ENCODE data around the gene MRI1. TPM values are rescaled to one million over a fixed set of nuclear protein-coding genes. Genes with fewer than 3 reads are reported as not detected.

The MRI1 gene
- total RNA-seq, 1 donor from 2014 or later, result 20.2 TPM

DNA sequence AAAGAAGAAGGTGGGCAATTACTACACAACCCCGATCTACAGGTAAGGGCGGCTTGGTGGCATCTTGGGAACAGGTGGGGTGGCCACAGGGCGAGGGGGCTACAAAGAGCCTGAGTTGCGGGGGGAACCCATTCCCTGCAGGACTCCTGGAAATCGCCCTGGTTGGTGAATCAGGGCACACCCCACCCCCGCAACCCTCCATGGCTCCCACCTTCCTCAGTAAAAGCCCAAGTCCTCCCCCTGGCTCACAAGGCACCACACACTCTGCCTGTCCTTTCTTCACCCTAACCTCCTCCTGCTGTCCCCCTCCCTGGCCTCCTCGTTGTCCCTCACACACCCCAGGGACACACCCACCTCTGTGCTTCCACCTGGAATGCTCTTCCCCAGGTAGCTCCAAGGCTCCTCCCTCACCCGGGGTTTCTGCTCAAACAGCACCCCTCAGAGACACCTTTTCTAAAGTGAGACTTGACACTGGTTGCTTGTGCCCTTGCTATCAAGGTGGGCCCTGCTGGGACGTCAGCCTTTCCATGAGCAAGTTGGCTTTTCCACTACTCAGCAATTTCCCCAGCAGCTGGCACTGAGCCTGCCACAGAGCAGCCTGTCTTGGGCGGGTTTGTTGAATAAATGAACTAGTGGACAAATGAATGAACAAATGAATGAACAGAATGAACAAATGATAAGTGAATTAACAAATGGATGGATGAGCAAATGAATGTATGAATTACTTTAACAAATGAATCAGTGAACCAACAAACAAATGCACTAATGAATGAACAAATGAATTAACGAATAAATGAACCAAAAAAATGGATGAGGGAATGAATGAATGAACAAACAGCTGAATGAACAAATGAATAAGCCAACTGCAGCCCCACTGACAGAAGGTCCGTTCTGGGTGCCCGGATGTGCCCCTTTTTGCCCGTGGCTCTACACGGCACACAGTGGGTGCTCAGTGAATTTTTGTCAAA is 6.2 kb upstream of the MRI1 start:
- Mint-ChIP-seq H3K27me3 (ENCODE audit: low read depth) (no peaks in the 10 kb centered on the region), H3K9me3 (ENCODE audit: low read depth) (no peaks in the 10 kb centered on the region), H3K27ac (ENCODE audit: unreplicated experiment) (no peak overlapping the region), H3K36me3 (ENCODE audit: low read depth) (peaks cover 29% of the 10 kb centered on the region), H3K4me3 (ENCODE audit: unreplicated experiment) (no peak overlapping the region), H3K4me1 (ENCODE audit: low read depth) (no peaks in the 10 kb centered on the region)
- no peak for TF ChIP-seq CTCF (IDR thresholded peaks at IDR 0.05)
- DNase-seq (ENCODE audit: low spot score), result no peak

- H3K4me1 Mint-ChIP-seq (ENCODE audit: low read depth), result peaks cover 4% of the 10 kb centered on the region
- no peak overlapping the region for H3K27ac Mint-ChIP-seq (ENCODE audit: unreplicated experiment)
- H3K9me3 Mint-ChIP-seq (ENCODE audit: low read depth), result no peaks in the 10 kb centered on the region
- peaks cover 29% of the 10 kb centered on the region for H3K36me3 Mint-ChIP-seq (ENCODE audit: low read depth)
- no peak for TF ChIP-seq CTCF (IDR thresholded peaks at IDR 0.05)
- no peak for DNase-seq (ENCODE audit: low spot score)
- no peaks in the 10 kb centered on the region for H3K27me3 Mint-ChIP-seq (ENCODE audit: low read depth)
- no peak overlapping the region for H3K4me3 Mint-ChIP-seq (ENCODE audit: unreplicated experiment)
Observed at GRCh38 chr19:13758795-13759194, 5.5 kb upstream of the MRI1 start.

DNA sequence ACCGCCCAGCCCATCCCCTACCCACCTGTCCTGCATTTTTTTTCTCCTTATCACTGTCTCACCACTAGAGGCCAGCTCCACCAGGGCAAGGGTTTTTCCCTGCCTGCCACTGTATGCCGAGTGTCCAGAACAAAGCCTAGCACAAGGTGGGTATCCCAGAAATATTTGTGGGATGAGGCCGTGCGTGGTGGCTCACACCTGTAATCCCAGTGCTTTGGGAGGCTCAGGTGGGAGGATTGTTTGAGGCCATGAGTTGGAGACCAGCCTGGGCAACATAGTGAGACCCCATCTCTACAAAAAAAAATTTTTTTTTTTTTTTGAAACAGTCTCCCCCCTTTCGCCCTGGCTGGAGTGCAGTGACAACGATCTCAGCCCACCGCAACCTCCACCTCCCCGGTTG is 2.9 kb upstream of the MRI1 start:
- peak; percentile 31 for TF ChIP-seq CTCF (IDR thresholded peaks at IDR 0.05)
- no peaks in the 10 kb centered on the region for H3K9me3 Mint-ChIP-seq (ENCODE audit: low read depth)
- DNase-seq (ENCODE audit: low spot score), result no peak
- no peaks in the 10 kb centered on the region for H3K27me3 Mint-ChIP-seq (ENCODE audit: low read depth)
- H3K36me3 Mint-ChIP-seq (ENCODE audit: low read depth), result peaks cover 21% of the 10 kb centered on the region
- H3K4me1 Mint-ChIP-seq (ENCODE audit: low read depth), result peaks cover 14% of the 10 kb centered on the region
- H3K4me3 Mint-ChIP-seq (ENCODE audit: unreplicated experiment), result no peak overlapping the region
- no peak overlapping the region for H3K27ac Mint-ChIP-seq (ENCODE audit: unreplicated experiment)

DNA sequence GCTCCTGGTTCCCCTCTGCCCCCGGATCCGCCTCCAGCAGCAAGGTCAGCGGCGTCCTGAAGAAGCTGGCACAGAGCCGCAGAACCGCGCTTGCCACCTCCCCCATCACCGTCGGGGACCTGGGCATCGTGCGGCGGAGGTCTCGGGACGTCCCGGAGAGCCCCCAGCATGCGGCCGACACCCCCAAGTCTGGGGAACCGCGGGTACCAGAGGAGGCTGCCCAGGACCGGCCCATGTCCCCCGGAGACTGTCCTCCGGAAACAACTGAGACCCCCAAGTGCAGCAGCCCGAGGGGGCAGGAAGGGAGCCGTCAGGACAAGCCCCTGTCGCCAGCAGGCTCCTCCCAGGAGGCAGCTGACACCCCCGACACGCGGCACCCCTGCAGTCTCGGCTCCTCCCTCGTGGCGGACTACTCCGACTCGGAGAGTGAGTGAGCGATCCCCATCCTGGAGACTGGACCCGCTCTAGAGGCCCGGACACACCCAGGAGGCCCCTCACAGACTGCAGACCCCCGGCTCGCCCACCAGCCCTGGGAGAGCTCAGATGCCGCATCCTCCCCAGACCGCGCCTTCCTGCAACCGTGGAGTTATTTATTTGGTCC is 1.6 kb upstream of the MRI1 start:
- H3K4me3 Mint-ChIP-seq (ENCODE audit: unreplicated experiment), result no peak overlapping the region
- H3K9me3 Mint-ChIP-seq (ENCODE audit: low read depth), result no peaks in the 10 kb centered on the region
- H3K4me1 Mint-ChIP-seq (ENCODE audit: low read depth), result peaks cover 14% of the 10 kb centered on the region
- peak; percentile 90 for DNase-seq (ENCODE audit: low spot score)
- H3K36me3 Mint-ChIP-seq (ENCODE audit: low read depth), result peaks cover 16% of the 10 kb centered on the region
- H3K27ac Mint-ChIP-seq (ENCODE audit: unreplicated experiment), result peak overlapping the region; percentile 8
- TF ChIP-seq CTCF (IDR thresholded peaks at IDR 0.05), result no peak
- H3K27me3 Mint-ChIP-seq (ENCODE audit: low read depth), result no peaks in the 10 kb centered on the region

GRCh38 chr19:13763265-13763664 is 1.1 kb upstream of the MRI1 start:
- TF ChIP-seq CTCF (IDR thresholded peaks at IDR 0.05), result no peak
- Mint-ChIP-seq H3K4me1 (ENCODE audit: low read depth) (peaks cover 14% of the 10 kb centered on the region), H3K36me3 (ENCODE audit: low read depth) (peaks cover 12% of the 10 kb centered on the region), H3K9me3 (ENCODE audit: low read depth) (no peaks in the 10 kb centered on the region), H3K27ac (ENCODE audit: unreplicated experiment) (no peak overlapping the region), H3K4me3 (ENCODE audit: unreplicated experiment) (peak overlapping the region; percentile 12), H3K27me3 (ENCODE audit: low read depth) (no peaks in the 10 kb centered on the region)
- no peak for DNase-seq (ENCODE audit: low spot score)
